Embryonic facial prominence (tissue), 1 donor: Measurements from ENCODE around the gene SORCS2.
A peak's percentile ranks its signal among the peaks of the same experiment; 100 is the strongest.

Source experiments
- DNase-seq: peaks from one replicate; pipeline ENCODE4 v3.0.0-alpha.2; 2016; ENCODE audit errors: extremely low spot score

Gene SORCS2

GRCh38 chr4:7244331-7244665 is 52.0 kb downstream of the SORCS2 start:
- no peak for DNase-seq

GRCh38 chr4:7244751-7245320 is 52.5 kb downstream of the SORCS2 start:
- DNase-seq, result no peak

DNA sequence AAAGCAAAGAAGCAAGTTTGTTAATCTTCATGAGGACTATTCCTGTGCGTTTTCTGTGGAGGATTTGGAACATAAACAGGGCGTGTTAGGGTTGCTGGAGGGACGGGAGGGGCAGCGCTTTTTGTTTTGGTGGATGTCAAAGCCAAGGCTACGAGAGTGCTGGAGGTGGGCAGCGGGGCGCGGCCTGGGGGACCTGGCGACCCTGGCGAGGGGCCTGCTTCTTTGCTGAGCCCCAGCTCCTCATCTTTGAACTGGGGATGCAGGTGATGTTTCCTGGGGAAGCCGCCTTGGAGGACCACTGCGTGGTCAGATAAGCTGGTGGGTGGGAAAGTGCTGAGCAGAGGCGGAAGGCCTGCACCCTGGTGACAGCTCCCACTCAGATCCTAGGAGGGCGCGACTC is 55.2 kb downstream of the SORCS2 start:
- DNase-seq, result no peak

- DNase-seq, result no peak
Observed at GRCh38 chr4:7247946-7248345, 55.6 kb downstream of the SORCS2 start.

GRCh38 chr4:7248857-7249256 is 56.5 kb downstream of the SORCS2 start:
- no peak for DNase-seq

- no peak for DNase-seq
Observed at GRCh38 chr4:7251321-7251720, 59.0 kb downstream of the SORCS2 start.

GRCh38 chr4:7252051-7252450 is 59.7 kb downstream of the SORCS2 start:
- DNase-seq, result no peak

GRCh38 chr4:7252510-7253340 is 60.4 kb downstream of the SORCS2 start:
- peak; percentile 40 for DNase-seq

- no peak for DNase-seq
Observed at GRCh38 chr4:7253341-7253700, 61.0 kb downstream of the SORCS2 start.

DNA sequence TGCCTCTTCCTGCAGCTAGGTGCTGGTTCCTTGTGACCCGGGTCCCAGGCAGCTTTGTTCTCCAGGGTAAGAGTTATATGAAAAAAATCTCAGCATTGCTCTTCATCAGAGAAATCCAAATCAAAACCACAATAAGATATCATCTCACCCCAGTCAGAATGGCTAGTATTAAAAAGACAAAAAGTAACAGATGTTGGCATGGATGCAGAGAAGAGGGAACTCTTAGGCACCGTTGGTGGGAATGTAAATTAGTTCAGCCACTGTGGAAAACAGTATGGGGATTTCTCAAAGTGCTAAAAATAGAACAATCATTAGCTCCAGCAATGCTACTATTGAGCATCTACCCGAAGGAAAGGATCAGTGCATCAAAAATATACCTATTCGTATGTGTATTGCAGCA is 61.5 kb downstream of the SORCS2 start:
- no peak for DNase-seq

- DNase-seq, result no peak
Observed at GRCh38 chr4:7254736-7255487, 62.6 kb downstream of the SORCS2 start.

DNA sequence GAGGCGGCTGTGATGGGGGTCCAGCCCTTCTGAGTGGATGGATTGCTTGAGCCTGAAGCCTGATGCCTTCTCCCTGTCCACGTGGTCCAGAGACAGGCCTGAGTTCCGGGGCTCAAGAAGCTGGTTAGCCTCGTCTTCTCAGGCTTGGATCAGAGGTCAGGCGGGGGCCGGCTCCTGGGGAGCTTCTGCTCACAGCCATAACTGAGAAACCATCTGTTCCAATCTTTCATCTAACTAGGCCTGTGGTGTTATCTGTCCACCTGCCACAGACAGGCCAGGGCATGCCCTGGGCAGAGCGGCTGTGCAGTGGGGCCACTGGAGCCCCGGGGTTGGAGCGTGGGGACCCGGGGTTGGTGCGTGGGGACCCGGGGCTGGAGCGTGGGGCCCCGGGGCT is 63.1 kb downstream of the SORCS2 start:
- no peak for DNase-seq

- no peak for DNase-seq
Observed at GRCh38 chr4:7255996-7256395, 63.7 kb downstream of the SORCS2 start.

DNA sequence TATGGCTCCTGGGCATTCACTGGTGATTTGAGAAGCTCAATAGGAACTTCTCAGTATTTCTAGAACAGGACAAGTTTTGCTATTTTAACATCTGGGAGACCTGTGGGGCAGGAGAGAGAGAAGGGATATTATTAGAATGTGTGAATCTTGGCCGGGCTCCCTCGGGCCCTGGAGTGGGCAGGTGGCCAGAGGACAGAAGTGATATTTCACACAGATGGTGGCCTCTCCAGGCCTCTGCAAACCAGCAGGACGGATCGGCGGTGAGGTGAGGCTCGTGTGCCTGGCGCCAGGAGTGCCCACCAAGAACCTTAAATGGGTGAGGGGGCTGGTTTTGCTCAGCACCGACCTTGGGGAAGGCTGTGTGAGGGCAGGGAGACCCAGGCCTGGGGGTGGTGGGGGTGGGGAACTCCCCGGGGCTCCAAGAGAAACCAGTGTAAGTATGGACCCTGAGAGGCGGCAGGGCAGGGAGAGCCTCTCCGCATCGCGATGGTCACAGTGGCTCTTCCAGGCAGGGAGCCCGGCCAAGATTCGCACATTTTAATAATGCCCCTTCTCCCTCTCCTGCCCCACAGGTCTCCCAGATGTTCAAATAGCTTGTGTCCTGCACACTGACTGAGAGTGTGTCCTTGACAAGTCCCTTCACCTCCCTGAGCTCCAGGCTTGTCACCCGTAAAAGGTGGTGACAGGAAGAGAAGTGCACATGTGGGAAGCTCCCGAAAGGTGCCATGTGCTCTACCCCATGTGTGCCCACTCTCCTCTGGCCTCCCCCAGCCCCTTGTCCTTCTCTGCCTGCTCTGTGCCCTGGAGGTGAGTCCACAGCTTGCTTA is 64.9 kb downstream of the SORCS2 start:
- no peak for DNase-seq

DNA sequence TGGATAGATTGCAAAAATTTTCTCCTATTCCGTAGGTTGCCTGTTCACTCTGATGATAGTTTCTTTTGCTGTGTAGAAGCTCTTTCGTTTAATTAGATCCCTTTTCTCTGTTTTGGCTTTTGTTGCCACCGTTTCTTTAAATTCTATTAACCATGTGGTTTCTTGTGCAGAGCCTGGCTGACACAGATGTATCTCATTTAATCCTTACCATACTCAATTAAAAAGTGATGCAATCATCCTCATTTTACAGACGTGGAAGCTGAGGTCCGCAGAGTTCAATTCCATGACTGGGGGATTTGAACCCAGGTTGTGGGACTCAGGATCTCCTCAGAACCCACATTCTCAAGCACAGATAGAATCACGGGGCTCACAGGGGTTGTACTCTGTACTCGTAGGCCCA is 66.7 kb downstream of the SORCS2 start:
- DNase-seq, result no peak

DNA sequence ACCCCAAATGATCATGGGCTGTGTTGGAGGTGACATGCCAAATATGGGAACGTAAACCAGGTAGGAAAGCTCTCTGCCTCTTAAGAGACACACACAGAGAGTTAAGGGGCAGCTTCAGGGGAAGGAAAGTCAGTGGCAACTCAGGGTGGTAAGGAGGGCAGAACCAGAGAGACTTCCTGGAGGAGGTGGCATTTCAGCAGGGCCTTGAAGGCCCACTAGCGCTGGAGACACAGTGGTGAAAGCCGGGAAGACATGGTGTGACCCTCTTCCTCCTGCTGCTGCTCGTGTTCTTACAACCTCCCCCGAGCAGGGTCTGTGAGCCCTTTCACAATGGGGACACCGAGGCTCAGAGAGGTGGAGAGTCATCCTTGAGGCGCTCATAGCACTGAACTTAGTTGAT is 68.2 kb downstream of the SORCS2 start:
- DNase-seq, result no peak

- no peak for DNase-seq
Observed at GRCh38 chr4:7261087-7261486, 68.7 kb downstream of the SORCS2 start.

GRCh38 chr4:7261536-7261935 is 69.2 kb downstream of the SORCS2 start:
- no peak for DNase-seq

GRCh38 chr4:7262134-7262533 is 69.8 kb downstream of the SORCS2 start:
- no peak for DNase-seq

GRCh38 chr4:7263166-7263565 is 70.8 kb downstream of the SORCS2 start:
- no peak for DNase-seq

DNA sequence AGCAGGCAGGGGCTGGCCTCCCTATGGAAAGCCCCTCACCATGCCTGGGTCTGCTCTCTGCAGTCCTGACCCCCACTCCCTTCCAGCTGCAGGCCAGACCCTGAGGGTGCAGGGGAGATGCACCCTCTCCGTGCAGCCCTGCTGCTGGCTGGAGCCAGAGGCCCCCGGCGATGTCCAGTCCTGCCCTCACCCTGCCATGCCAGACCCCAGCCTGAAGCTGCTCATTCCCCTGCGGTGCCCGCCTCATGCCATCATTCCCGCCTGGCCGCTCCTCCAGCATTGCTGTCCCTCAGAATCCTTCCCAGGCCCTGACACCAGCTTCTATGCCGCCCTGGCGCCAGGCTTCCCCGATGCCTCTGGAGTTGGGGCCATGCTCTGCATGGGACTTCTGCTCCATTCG is 72.4 kb downstream of the SORCS2 start:
- no peak for DNase-seq
